Caco-2 (cell line): ENCODE data around the gene SMIM14. TPM values are rescaled to one million over a fixed set of nuclear protein-coding genes. Genes with fewer than 3 reads are reported as not detected.
"Not testable (repeated sequence)": the region's sequence is repeated elsewhere in the genome, so short reads cannot be mapped to it uniquely, and the experiment has no call there.

Source experiments
- BruUV-seq: library from RNA; stranded (reverse); fragments of 400-500 nt; replicated peaks from 2 replicates; lab custom pipeline; 2021; lab: Mats Ljungman, UMichigan
- CTCF ChIA-PET: fragments of 300-600 bp; sonication (Branson Sonifier 250); formaldehyde crosslinking; loops from one replicate; lab custom pipeline; 2022; ENCODE audit warnings: antibody characterized with exemption; lab: Charles Lee
- POLR2A ChIA-PET: fragments of 300-600 bp; sonication (Branson Sonifier 250); formaldehyde crosslinking; loops from one replicate; lab custom pipeline; 2022; ENCODE audit warnings: antibody characterized with exemption; lab: Charles Lee
- DNase-seq, 2 experiments: peaks; one replicate each; pipeline versions ENCODE4 v3.0.0 to v3.0.0-alpha.2; 2020 to 2022
- H3K27me3 ChIP-seq: replicated peaks from 2 replicates; pipeline ENCODE4 v1.6.0; 2011; ENCODE audit warnings: low read length; ENCODE audit not compliant: control insufficient read depth, insufficient read depth
- H3K36me3 ChIP-seq: 2 replicates; pipeline ENCODE4 v1.5.1; 2011; ENCODE audit warnings: low read length; ENCODE audit not compliant: control insufficient read depth, insufficient read depth
- H3K4me1 ChIP-seq: fragments of 250-450 bp; sonication (Bioruptor Pico); 2 replicates; pipeline ENCODE4 v1.5.1; 2020; ENCODE audit warnings: mild to moderate bottlenecking
- H3K4me3 ChIP-seq: 2 replicates; pipeline ENCODE4 v1.5.1; 2011; ENCODE audit warnings: low read depth, mild to moderate bottlenecking, control low read depth, low read length
- H3K9me3 ChIP-seq: fragments of 250-450 bp; sonication (Bioruptor Pico); 2 replicates; pipeline ENCODE4 v1.5.1; 2020; ENCODE audit warnings: mild to moderate bottlenecking, moderate library complexity
- H3K27ac Mint-ChIP-seq: one replicate; pipeline ENCODE4 v1.8.0; 2022; ENCODE audit warnings: mixed read lengths; ENCODE audit not compliant: unreplicated experiment
- H3K27me3 Mint-ChIP-seq: one replicate; pipeline ENCODE4 v1.8.0; 2022; ENCODE audit warnings: mixed read lengths; ENCODE audit not compliant: insufficient read depth, unreplicated experiment
- H3K36me3 Mint-ChIP-seq: one replicate; pipeline ENCODE4 v1.8.0; 2022; ENCODE audit warnings: mild to moderate bottlenecking, mixed read lengths; ENCODE audit not compliant: insufficient read depth, unreplicated experiment
- H3K4me1 Mint-ChIP-seq: one replicate; pipeline ENCODE4 v1.8.0; 2022; ENCODE audit warnings: low read depth, mixed read lengths; ENCODE audit not compliant: unreplicated experiment
- H3K4me3 Mint-ChIP-seq: one replicate; pipeline ENCODE4 v1.8.0; 2022; ENCODE audit warnings: mild to moderate bottlenecking, moderate library complexity, mixed read lengths; ENCODE audit not compliant: unreplicated experiment
- H3K9me3 Mint-ChIP-seq: one replicate; pipeline ENCODE4 v1.8.0; 2022; ENCODE audit warnings: mixed read lengths; ENCODE audit not compliant: unreplicated experiment
- CTCF ChIP-seq, 2 experiments: fragments of 200-600 bp in 1 of 2; IDR thresholded peaks; 1 replicate in 1 of 2; 2 replicates in 1 of 2; pipeline versions ENCODE4 v1.5.1 to v1.8.0; 2011 to 2022; ENCODE audit warnings: antibody characterized with exemption in 1 of 2, control low read depth in 1 of 2, inconsistent platforms in 1 of 2, low read depth in 1 of 2, low read length in 1 of 2, mild to moderate bottlenecking in 1 of 2, moderate library complexity in 1 of 2; ENCODE audit not compliant: insufficient read depth in 1 of 2, severe bottlenecking in 1 of 2, unreplicated experiment in 1 of 2
- intact Hi-C: fragments of 100-400 bp; cut with micrococcal nuclease; formaldehyde crosslinking; loops from one replicate; pipeline ENCODE4 v1.10.0; 2022; ENCODE audit not compliant: unreplicated experiment
- total RNA-seq: library from RNA; stranded (reverse); gene quantifications from 2 replicates; pipeline ENCODE4 v1.2.3, GENCODE V29; 2022

The SMIM14 gene
- total RNA-seq, 1 experiment from 2014 or later, result 41.0 TPM

DNA sequence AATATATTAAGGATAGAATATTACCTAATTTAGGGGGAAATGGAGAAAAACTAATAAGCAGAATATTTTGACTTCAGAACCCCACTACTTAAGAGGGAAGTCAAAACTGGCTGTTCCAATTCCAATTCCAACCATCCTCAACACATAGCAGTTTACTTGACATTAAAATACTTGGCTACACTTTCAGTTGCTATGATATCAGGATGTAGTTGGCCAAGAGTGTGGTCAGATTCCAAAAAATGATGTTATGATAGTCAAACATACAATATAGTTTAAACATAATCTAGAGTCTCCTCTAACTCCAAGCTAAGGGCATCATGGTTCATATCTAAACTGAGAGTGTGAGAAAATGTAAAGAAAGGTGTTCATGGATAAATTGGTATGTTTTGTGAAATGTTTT, 16.5 kb upstream of the SMIM14 start:
- no TSS peak for BruUV-seq
- H3K9me3 Mint-ChIP-seq, result no peaks in the 10 kb centered on the region
- H3K27me3 Mint-ChIP-seq, result no peaks in the 10 kb centered on the region
- CTCF ChIA-PET, result no interaction called here
- DNase-seq, result no peak
- H3K4me3 Mint-ChIP-seq, result no peak overlapping the region
- no peak overlapping the region for H3K27ac Mint-ChIP-seq
- H3K9me3 ChIP-seq, result no peaks in the 10 kb centered on the region
- H3K4me1 ChIP-seq, result peaks cover 4% of the 10 kb centered on the region; the same call in 1 of the 2 replicates
- H3K4me1 Mint-ChIP-seq, result no peaks in the 10 kb centered on the region
- POLR2A ChIA-PET, result no interaction called here
- intact Hi-C loops, result no loop called here
- H3K4me3 ChIP-seq, result no peak overlapping the region
- no peak for TF ChIP-seq CTCF (IDR thresholded peaks at IDR 0.05; ENCODE audit: insufficient read depth in 1 of 2, low read depth in 1 of 2, low read length in 1 of 2, severe bottlenecking in 1 of 2, unreplicated experiment in 1 of 2)
- H3K27me3 ChIP-seq, result no peaks in the 10 kb centered on the region
- no peaks in the 10 kb centered on the region for H3K36me3 ChIP-seq
- H3K36me3 Mint-ChIP-seq, result no peaks in the 10 kb centered on the region

DNA sequence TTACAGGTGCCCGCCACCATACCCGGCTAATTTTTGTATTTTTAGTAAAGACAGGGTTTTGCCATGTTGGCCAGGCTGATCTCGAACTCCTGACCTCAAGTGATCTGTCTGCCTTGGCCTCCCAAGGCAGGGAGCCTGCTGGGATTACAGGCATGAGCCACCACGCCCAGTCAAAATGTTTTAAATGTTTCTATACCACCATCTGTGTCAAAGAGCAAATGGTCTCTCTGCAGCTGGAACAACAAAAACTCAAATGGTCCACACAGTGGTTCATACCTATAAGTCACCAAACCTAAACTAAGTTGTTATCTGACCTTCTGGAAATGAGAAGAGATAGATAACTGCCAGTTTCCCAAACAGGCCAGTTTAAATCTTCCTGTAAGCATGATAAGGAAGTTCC, 12.9 kb upstream of the SMIM14 start:
- H3K36me3 Mint-ChIP-seq, BruUV-seq, H3K27me3 ChIP-seq, POLR2A ChIA-PET, H3K4me3 Mint-ChIP-seq, H3K9me3 Mint-ChIP-seq, H3K36me3 ChIP-seq, DNase-seq, H3K9me3 ChIP-seq, H3K27me3 Mint-ChIP-seq, H3K4me1 Mint-ChIP-seq, H3K27ac Mint-ChIP-seq, CTCF ChIA-PET, H3K4me3 ChIP-seq, intact Hi-C loops, H3K4me1 ChIP-seq: not testable (repeated sequence)

DNA sequence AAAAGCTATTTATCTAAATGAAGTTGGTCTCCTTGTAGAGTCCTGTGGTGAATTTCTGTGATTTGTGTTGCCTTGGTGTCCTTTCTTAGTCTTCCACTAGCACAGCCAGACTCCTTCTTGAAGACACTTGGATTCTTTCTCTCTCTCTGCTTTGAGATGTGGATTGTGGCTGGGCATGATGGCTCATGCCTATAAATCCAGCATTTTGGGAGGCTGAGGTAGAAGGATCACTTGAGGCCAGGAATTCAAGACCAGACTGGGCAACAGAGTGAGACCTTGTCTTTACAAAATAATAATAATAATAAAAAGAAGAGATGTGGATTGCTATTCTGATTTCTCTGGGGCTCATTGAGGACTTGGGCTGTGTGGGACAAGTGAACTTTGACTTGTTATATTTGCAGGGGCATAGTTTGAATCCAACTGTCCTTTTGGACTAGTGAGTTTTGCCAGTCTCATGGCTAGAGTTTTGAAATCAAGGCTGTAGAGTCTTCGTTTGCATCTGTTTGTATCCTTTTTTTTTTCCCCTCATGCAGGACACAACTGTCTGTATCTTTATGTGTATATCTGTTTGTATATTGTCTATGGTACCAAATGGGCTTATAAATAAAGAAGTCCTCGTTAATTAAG, 11.1 kb upstream of the SMIM14 start:
- no peaks in the 10 kb centered on the region for H3K27me3 ChIP-seq
- H3K4me1 ChIP-seq, result peaks cover 4% of the 10 kb centered on the region; the same call in 1 of the 2 replicates
- H3K9me3 ChIP-seq, result no peaks in the 10 kb centered on the region
- no peak for TF ChIP-seq CTCF (IDR thresholded peaks at IDR 0.05; ENCODE audit: insufficient read depth in 1 of 2, low read depth in 1 of 2, low read length in 1 of 2, severe bottlenecking in 1 of 2, unreplicated experiment in 1 of 2)
- H3K4me1 Mint-ChIP-seq, result no peaks in the 10 kb centered on the region
- H3K4me3 Mint-ChIP-seq, result no peak overlapping the region
- ChIA-PET POLR2A (no interaction called here), CTCF (no interaction called here)
- DNase-seq, result no peak
- H3K36me3 ChIP-seq, result no peaks in the 10 kb centered on the region
- no peak overlapping the region for H3K27ac Mint-ChIP-seq
- H3K36me3 Mint-ChIP-seq, result no peaks in the 10 kb centered on the region
- BruUV-seq, result no TSS peak
- no peaks in the 10 kb centered on the region for H3K9me3 Mint-ChIP-seq
- no peak overlapping the region for H3K4me3 ChIP-seq
- no peaks in the 10 kb centered on the region for H3K27me3 Mint-ChIP-seq
- intact Hi-C loops, result no loop called here
